Choroid plexus epithelial cell (primary cell): ENCODE data around the gene HEATR9.

Experiments
- DNase-seq: peaks from one replicate; pipeline ENCODE4 v3.0.0-alpha.2; 2010; ENCODE audit warnings: low read depth
- H3K4me3 ChIP-seq: 2 replicates; pipeline ENCODE4 v1.5.1; 2011; ENCODE audit warnings: low read depth, mild to moderate bottlenecking, control low read depth, low read length, moderate library complexity
- TF ChIP-seq, protein P1 (sequence below): conservative IDR thresholded peaks from 2 replicates; pipeline ENCODE4 v1.5.1; 2011; ENCODE audit warnings: low read depth, mild to moderate bottlenecking, control low read depth, inconsistent platforms, low read length, moderate library complexity

Gene HEATR9

DNA sequence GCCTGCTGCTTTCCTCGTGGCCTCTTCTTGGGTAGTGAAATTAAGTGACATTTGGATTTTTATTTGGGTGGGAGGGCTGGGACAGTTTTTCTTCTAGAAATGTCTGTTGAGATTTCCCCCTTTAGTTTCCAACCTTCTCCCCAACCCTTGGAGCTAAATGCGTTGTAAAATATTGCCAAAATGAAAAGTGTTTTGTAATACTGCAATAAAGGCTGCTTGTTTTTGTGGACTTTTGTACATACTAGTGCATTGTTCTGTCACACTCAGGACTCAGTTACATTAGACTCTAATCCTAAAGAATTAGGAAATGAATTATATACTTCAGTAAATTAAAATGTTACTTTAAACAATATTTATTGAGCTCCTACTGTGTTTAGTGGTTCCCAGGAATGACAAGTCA is 21.7 kb downstream of the HEATR9 start:
- no peak overlapping the region for H3K4me3 ChIP-seq
- DNase-seq = no peak
- TF ChIP-seq, protein P1, sequence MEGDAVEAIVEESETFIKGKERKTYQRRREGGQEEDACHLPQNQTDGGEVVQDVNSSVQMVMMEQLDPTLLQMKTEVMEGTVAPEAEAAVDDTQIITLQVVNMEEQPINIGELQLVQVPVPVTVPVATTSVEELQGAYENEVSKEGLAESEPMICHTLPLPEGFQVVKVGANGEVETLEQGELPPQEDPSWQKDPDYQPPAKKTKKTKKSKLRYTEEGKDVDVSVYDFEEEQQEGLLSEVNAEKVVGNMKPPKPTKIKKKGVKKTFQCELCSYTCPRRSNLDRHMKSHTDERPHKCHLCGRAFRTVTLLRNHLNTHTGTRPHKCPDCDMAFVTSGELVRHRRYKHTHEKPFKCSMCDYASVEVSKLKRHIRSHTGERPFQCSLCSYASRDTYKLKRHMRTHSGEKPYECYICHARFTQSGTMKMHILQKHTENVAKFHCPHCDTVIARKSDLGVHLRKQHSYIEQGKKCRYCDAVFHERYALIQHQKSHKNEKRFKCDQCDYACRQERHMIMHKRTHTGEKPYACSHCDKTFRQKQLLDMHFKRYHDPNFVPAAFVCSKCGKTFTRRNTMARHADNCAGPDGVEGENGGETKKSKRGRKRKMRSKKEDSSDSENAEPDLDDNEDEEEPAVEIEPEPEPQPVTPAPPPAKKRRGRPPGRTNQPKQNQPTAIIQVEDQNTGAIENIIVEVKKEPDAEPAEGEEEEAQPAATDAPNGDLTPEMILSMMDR = no peak

DNA sequence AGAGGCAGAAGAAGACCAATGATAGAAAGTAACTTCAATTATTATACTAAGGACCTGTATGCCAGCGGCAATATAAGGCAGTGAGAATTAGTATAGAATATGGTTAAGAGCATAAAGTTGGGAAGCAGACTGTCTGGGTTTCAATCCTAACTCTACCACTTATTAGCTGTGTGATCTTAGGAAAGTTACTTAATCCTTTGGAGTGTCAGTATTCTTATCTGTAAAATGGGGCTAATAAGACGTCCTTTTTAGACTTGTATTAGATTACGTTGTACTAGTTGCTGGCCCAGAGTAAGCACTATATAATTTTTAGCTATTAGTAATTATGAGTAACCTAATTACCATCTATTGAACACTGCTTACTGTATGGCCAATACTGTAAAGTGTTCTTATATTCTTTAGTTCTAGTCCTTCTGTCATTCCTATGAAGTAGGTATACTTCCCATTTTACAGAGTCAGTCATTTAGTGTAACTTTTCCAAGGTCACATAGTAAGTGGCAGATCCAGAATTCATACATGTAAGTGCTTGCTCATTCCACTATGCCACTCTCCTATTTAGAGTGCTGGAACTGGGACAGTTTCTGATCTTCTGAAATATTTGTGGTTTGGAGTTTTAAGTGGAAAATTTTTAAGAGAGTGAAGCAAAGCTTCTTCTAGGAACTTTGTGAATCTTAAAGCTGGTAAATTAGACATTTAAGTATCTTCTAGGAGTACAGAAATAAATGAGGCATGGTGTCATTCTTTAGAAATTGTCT is 22.5 kb downstream of the HEATR9 start:
- H3K4me3 ChIP-seq = no peak overlapping the region
- DNase-seq = peak; percentile 44
- TF ChIP-seq, protein P1 = no peak

DNA sequence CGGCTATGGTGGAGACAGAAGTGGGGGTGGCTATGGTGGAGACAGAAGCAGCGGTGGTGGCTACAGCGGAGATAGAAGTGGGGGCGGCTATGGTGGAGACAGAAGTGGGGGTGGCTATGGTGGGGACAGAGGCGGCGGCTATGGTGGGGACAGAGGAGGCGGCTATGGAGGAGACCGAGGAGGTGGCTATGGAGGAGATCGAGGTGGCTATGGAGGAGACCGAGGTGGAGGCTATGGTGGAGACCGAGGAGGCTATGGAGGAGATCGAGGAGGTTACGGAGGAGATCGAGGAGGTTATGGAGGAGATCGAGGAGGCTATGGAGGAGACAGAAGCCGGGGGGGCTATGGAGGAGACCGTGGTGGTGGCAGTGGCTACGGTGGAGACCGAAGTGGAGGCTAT is 24.1 kb downstream of the HEATR9 start:
- DNase-seq = no peak
- H3K4me3 ChIP-seq = no peak overlapping the region
- TF ChIP-seq, protein P1 = no peak

DNA sequence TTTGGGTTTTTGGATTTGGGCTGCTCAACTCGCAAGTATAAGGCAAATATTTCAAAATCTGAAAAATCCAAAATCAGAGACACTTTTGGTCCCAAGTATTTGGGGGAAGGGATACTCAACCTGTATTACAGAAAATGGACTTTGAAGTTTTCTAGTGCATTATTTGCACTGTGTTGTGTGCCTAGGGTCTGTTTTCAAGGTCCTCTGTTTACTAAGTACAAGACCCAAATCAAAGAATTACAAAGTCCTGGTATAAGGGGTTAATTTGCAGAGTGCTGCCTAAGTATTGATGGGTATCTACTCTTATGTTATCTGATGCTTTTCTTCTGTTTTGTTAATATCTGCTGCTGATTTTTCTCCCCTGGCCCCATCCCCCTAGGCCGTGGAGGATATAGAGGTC is 25.0 kb downstream of the HEATR9 start:
- H3K4me3 ChIP-seq = no peak overlapping the region
- DNase-seq = no peak
- TF ChIP-seq, protein P1 = no peak

DNA sequence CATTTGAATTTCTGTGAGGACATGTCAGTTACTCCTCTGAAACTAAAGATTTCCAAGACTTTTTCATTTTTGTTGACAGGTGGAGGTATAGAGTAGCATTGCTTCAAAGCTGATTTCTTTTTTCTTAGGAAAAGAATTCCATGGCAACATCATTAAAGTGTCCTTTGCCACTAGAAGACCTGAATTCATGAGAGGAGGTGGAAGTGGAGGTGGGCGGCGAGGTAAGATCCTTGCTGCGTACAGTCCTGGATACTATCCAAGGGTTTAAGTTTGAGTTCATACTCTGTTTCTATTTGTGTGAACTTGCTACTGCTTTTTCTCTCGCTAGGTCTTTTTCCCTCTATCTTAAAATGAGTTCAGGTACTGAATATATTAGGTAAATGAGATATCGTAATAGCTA is 26.5 kb downstream of the HEATR9 start:
- TF ChIP-seq, protein P1 = no peak
- no peak for DNase-seq
- H3K4me3 ChIP-seq = no peak overlapping the region

DNA sequence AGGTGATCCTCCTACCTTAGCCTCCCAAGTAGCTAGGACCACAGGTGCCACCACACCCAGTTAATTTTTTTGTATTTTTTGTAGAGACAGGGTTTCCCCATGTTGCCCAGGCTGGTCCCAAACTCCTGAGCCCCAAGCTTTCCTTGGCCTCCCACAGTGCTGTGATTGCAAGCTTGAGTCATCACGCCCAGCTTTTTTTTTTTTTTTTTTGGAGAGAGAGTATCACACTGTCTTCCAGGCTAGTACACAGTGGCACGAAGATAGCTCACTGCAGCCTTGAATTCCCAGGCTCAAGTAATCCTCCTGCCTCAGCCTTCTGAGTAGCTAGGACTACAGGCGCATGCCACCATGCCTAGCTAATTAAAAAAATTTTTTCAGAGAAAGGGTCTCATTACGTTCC is 27.2 kb downstream of the HEATR9 start:
- H3K4me3 ChIP-seq = no peak overlapping the region
- TF ChIP-seq, protein P1 = no peak
- peak; percentile 81 for DNase-seq

DNA sequence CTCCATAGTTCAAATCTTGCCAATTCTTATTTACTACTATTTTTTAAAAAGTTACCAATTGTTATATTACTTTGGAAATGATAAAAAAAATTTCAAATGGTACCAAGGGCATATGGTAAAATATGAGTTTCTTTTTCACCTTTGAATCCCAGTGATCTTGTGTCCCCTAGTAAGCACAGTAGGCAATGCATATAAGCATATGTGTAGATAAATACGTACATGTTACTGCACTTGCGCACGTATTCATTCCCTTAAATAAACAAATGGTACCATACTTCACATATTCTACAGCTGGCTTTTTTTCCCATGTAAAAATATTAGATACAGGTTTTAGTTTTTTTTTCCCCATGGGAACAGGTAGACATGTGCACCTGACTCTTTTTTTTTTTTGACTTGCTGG is 27.6 kb downstream of the HEATR9 start:
- TF ChIP-seq, protein P1 = no peak
- no peak for DNase-seq
- no peak overlapping the region for H3K4me3 ChIP-seq
